Spleen (tissue), 11 donors: Measurements from ENCODE around the gene BTBD1. TPM values are rescaled to one million over a fixed set of nuclear protein-coding genes. Genes with fewer than 3 reads are reported as not detected.

Experiments used
- DNase-seq: peaks from one replicate; pipeline ENCODE4 v3.0.0-alpha.2; 2020
- H3K27ac ChIP-seq, 8 donors: fragments of 200-600 bp; sonication (generic) in 7 of 8; 1 replicate in 4 of 8; 2 replicates in 4 of 8; pipeline versions ENCODE4 v1.5.0 to v1.8.0; 2016 to 2021; ENCODE audit warnings: inconsistent platforms in 4 of 8, mild to moderate bottlenecking in 4 of 8, moderate library complexity in 1 of 8
- H3K27me3 ChIP-seq, 7 donors: fragments of 200-600 bp; sonication (generic) in 6 of 7; replicated peaks in 1 of 7; 1 replicate in 4 of 7; 2 replicates in 3 of 7; pipeline versions ENCODE4 v1.5.0 to v1.8.0; 2016 to 2021; ENCODE audit warnings: inconsistent platforms in 3 of 7, mild to moderate bottlenecking in 1 of 7
- H3K36me3 ChIP-seq, 6 donors: fragments of 200-600 bp; sonication (generic) in 5 of 6; 1 replicate in 4 of 6; 2 replicates in 2 of 6; pipeline versions ENCODE4 v1.5.0 to v1.8.0; 2016 to 2021; ENCODE audit warnings: inconsistent platforms in 2 of 6
- H3K4me1 ChIP-seq, 6 donors: fragments of 200-600 bp; sonication (generic) in 5 of 6; 1 replicate in 3 of 6; 2 replicates in 3 of 6; pipeline versions ENCODE4 v1.5.0 to v1.8.0; 2016 to 2021; ENCODE audit warnings: inconsistent platforms in 3 of 6
- H3K4me3 ChIP-seq, 8 donors: fragments of 200-600 bp; sonication (generic) in 7 of 8; 1 replicate in 4 of 8; 2 replicates in 4 of 8; pipeline versions ENCODE4 v1.5.0 to v1.8.0; 2016 to 2021; ENCODE audit warnings: inconsistent platforms in 4 of 8, mild to moderate bottlenecking in 4 of 8, moderate library complexity in 2 of 8
- H3K9me3 ChIP-seq, 8 donors: fragments of 200-600 bp; sonication (generic) in 7 of 8; 1 replicate in 4 of 8; 2 replicates in 4 of 8; pipeline versions ENCODE4 v1.5.0 to v1.8.0; 2016 to 2021; ENCODE audit warnings: inconsistent platforms in 4 of 8
- POLR2A ChIP-seq, 3 donors: fragments of 450-650 bp; IDR thresholded peaks; one replicate each; pipeline ENCODE4 v1.5.1; 2017; ENCODE audit warnings: antibody characterized with exemption in 3 of 3, mild to moderate bottlenecking in 1 of 3
- POLR2AphosphoS5 ChIP-seq, 3 donors: sonication (generic); formaldehyde crosslinking; IDR thresholded peaks; one replicate each; pipeline ENCODE4 v1.5.1; 2017; ENCODE audit warnings: antibody characterized with exemption in 3 of 3
- WGBS, 5 donors: extraction: QIAGEN DNeasy Blood & Tissue Kit in 3 of 5; methylation state at CpG; one replicate each; pipeline versions ENCODE4 v1.1.5 to v1.1.7; 2013 to 2018; 5-methylcytosine and 5-hydroxymethylcytosine counted together
- intact Hi-C: fragments of 100-400 bp; cut with DNase I; formaldehyde crosslinking; loops from one replicate; pipeline ENCODE4 v1.15.0; 2023; ENCODE audit warnings: low total_unique reads
- polyA plus RNA-seq, 3 donors: library from polyadenylated mRNA; stranded (reverse); fragments of 200-250 nt; gene quantifications; one replicate each; pipeline ENCODE4 v1.2.1, GENCODE V29; 2013
- total RNA-seq, 7 donors: library from RNA; depleted of rRNA in 3 of 7; stranded (reverse); fragments of >200 nt in 3 of 7; fragmentation: NEBNext Ultra II Directional in 4 of 7; extraction: Animal tissue kit (Norgen Biotek cat#: 25700) in 4 of 7; gene quantifications; one replicate each; pipeline versions ENCODE4 v1.1.0 to v1.2.1, GENCODE V29; 2016 to 2021
- TF ChIP-seq, protein P1 (sequence below), 11 experiments: fragments of 200-600 bp in 7 of 11; fragments of 450-650 bp in 4 of 11; sonication (generic) in 4 of 11; IDR thresholded peaks in 8 of 11; conservative IDR thresholded peaks in 3 of 11; 1 replicate in 7 of 11; 2 replicates in 4 of 11; pipeline versions ENCODE4 v1.4.0 to v1.8.0; 2016 to 2021; ENCODE audit warnings: antibody characterized with exemption in 11 of 11, inconsistent platforms in 4 of 11, mild to moderate bottlenecking in 1 of 11
- donor health status: healthy with polysubstance abuse.
- donor health status: DM: no; HTN: no; CAD: no; lungs with moderate emphysema.
- donor health status: DM: no; HTN: no; CAD: no.
- donor health status: Bipolar disorder and iron deficiency.
- donor health status: healthy.
- donor health status: DM: no; HTN: no; CAD: no.
- donor health status: DM: yes; HTN: yes; CAD: no.

Gene BTBD1
- total and polyA plus RNA-seq, 10 donors, result 14.9 to 70.8 (median 45.7) TPM

DNA sequence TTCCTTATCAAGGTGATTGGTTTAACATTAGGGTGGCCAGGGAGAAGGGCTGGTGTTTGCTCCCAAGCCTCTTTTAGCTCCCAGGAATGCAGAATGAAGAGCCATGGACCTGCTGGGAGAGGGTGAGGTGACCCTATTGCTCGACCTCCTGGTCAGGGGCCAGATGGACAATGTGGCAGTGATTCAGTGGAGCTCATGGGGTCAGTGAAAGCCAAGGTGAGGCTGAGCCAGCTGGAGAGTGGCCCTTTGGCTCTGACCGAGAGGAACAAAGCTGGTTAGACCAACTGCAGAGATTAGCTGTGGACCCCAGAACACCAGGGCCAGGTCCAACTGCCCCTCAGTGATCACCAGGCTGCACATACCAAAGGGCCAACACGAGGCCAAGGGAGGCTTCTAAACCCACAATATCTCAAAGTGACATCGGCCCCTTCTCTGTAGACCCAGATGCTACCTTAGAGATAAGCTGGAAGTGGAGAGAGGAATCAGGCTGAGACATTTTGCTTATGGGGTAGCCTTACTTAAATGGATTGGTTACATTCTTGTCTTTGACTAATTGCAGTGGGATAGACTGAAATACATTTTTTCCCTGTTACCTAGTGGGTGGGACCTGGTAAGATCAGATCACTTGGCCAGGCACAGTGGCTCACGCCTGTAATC lies 15.8 kb upstream of the BTBD1 start:
- Histone ChIP-seq H3K27me3 (peaks cover 0 to 36% (median 0%) of the 10 kb centered on the region in 7 donors), H3K4me3 (no peak overlapping the region), H3K9me3 (no peaks in the 10 kb centered on the region), H3K4me1 (no peaks in the 10 kb centered on the region), H3K36me3 (no peaks in the 10 kb centered on the region), H3K27ac (no peak overlapping the region)
- intact Hi-C loops, result no loop called here
- TF ChIP-seq, protein P1, sequence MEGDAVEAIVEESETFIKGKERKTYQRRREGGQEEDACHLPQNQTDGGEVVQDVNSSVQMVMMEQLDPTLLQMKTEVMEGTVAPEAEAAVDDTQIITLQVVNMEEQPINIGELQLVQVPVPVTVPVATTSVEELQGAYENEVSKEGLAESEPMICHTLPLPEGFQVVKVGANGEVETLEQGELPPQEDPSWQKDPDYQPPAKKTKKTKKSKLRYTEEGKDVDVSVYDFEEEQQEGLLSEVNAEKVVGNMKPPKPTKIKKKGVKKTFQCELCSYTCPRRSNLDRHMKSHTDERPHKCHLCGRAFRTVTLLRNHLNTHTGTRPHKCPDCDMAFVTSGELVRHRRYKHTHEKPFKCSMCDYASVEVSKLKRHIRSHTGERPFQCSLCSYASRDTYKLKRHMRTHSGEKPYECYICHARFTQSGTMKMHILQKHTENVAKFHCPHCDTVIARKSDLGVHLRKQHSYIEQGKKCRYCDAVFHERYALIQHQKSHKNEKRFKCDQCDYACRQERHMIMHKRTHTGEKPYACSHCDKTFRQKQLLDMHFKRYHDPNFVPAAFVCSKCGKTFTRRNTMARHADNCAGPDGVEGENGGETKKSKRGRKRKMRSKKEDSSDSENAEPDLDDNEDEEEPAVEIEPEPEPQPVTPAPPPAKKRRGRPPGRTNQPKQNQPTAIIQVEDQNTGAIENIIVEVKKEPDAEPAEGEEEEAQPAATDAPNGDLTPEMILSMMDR (IDR thresholded peaks at IDR 0.05 in 8 of 11, conservative IDR thresholded peaks at IDR 0.05 in 3 of 11), result no peak
- TF ChIP-seq POLR2AphosphoS5 (IDR thresholded peaks at IDR 0.05), result no peak
- no peak for DNase-seq
- WGBS, 5 donors, result 77 to 89% (median 80%) methylated on average over 5 of the region's 5 CpGs

DNA sequence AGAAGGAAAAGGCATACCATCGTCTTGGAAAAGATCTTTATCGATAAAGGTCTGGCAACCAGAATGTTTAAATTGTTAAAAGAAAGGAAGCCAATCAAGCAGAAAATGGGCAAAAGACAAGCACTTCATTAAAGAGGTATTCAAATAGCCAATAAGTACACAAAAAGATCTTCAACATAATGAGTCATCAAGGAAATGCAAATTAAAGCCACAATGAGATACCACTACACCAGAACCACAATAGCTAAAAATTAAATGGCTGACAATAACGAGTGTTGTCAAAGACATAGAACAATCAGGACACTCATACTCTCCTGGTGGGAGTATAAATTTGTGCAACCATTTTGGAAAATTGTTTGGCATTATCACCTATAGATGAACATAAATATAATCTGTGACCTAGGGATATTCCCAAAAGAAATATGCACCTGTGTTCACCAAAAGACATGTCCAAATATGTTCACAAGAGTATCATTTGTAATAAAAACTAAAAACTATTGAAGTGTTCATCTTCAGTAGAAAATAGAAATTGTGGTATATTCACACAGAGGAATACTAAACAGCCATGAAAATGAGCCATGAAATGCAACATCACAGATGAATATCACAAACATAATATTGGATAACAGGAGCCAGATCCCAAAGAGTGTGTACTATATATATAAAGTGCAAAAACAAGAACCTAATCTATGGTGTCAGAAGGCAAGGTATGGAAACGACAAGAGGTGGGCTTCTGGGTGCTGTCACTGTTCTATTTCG lies 14.4 kb upstream of the BTBD1 start:
- Histone ChIP-seq H3K4me3 (no peak overlapping the region), H3K36me3 (no peaks in the 10 kb centered on the region), H3K9me3 (no peaks in the 10 kb centered on the region), H3K27ac (no peak overlapping the region), H3K4me1 (no peaks in the 10 kb centered on the region), H3K27me3 (peaks cover 0 to 50% (median 0%) of the 10 kb centered on the region in 7 donors)
- TF ChIP-seq POLR2AphosphoS5 (IDR thresholded peaks at IDR 0.05) (no peak), POLR2A (IDR thresholded peaks at IDR 0.05) (no peak)
- TF ChIP-seq, protein P1 (IDR thresholded peaks at IDR 0.05 in 8 of 11, conservative IDR thresholded peaks at IDR 0.05 in 3 of 11), result no peak
- no peak for DNase-seq
- intact Hi-C loops, result no loop called here
- 73 to 91% (median 79%) methylated on average over 5 of the region's 5 CpGs for WGBS, 5 donors

- no peak overlapping the region for H3K4me3 ChIP-seq
- no peak overlapping the region for H3K27ac ChIP-seq
- DNase-seq, result no peak
- 80 to 89% (median 82%) methylated on average over 7 of the region's 7 CpGs for WGBS, 5 donors
- H3K27me3 ChIP-seq, result peaks cover 0 to 53% (median 7%) of the 10 kb centered on the region in 7 donors
- H3K9me3 ChIP-seq, result peaks cover 0 to 12% (median 9%) of the 10 kb centered on the region in 8 donors
- intact Hi-C loops, result no loop called here
- H3K4me1 ChIP-seq, result no peaks in the 10 kb centered on the region
- H3K36me3 ChIP-seq, result no peaks in the 10 kb centered on the region
- no peak for TF ChIP-seq POLR2A (IDR thresholded peaks at IDR 0.05)
- no peak for TF ChIP-seq POLR2AphosphoS5 (IDR thresholded peaks at IDR 0.05)
- TF ChIP-seq, protein P1 (IDR thresholded peaks at IDR 0.05 in 8 of 11, conservative IDR thresholded peaks at IDR 0.05 in 3 of 11), result no peak
Measured at GRCh38 chr15:83078712-83079111, 11.7 kb upstream of the BTBD1 start.
